ENCODE data around the gene FGF11. TPM values are rescaled to one million over a fixed set of nuclear protein-coding genes. Genes with fewer than 3 reads are reported as not detected.

FGF11 gene
- total RNA-seq, 1 donor from 2014 or later, result 1.5 TPM

GRCh38 chr17:7411427-7411750, 27.9 kb upstream of the FGF11 start:
- Histone ChIP-seq H3K36me3 (ENCODE audit: control insufficient read depth, insufficient read depth, low read length) (no peaks in the 10 kb centered on the region), H3K4me3 (ENCODE audit: low read depth, low read length) (no peak overlapping the region), H3K27me3 (ENCODE audit: control insufficient read depth, insufficient read depth, low read length) (no peaks in the 10 kb centered on the region)
- DNase-seq (ENCODE audit: low read depth), result no peak
- TF ChIP-seq CTCF (IDR thresholded peaks at IDR 0.05; ENCODE audit: insufficient read depth, low read length, poor library complexity, severe bottlenecking), result no peak

DNA sequence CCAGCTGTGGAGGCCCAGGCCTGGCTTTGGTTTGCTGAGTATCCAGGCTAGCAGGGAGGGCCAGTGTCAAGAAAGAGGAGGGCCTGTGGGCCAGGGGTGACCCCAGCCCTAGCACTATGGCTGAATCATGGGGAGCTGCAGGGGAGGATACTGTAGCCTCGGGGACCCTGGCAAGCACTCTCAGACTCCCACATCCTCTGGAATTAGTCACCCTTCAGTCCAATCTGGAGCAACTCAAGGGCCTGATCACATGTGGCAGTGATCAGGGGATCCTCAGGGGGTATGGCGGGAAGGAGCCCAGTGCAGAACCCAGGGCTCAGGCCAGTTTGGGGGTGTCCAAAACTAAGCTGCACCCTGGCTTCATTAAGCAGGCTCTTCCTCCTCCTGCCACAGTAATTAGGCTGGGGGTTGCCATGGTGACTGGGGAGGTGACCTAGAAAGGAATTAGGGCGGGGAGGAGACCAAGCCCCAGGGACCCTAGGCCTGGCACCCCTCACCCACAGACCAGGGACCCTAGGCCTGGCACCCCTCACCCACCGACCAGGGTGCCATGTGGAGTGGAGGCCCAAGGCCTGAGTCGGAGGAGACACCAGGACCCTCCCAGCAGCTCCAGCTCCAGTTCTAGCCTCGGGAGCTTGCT, 25.8 kb upstream of the FGF11 start:
- DNase-seq (ENCODE audit: low read depth), result no peak
- Histone ChIP-seq H3K36me3 (ENCODE audit: control insufficient read depth, insufficient read depth, low read length) (no peaks in the 10 kb centered on the region), H3K27me3 (ENCODE audit: control insufficient read depth, insufficient read depth, low read length) (no peaks in the 10 kb centered on the region), H3K4me3 (ENCODE audit: low read depth, low read length) (no peak overlapping the region)
- TF ChIP-seq CTCF (IDR thresholded peaks at IDR 0.05; ENCODE audit: insufficient read depth, low read length, poor library complexity, severe bottlenecking), result no peak

GRCh38 chr17:7414837-7415236, 24.5 kb upstream of the FGF11 start:
- DNase-seq (ENCODE audit: low read depth), result no peak

DNA sequence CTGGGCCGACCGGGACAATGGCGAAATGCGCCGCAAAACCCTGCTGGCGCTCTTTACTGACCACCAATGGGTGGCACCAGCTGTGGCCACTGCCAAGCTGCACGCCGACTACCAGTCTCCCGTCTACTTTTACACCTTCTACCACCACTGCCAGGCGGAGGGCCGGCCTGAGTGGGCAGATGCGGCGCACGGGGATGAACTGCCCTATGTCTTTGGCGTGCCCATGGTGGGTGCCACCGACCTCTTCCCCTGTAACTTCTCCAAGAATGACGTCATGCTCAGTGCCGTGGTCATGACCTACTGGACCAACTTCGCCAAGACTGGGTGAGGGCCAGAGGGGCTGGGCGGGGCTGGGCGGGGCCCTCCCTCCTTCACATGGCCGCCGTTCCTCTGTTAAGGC, 23.5 kb upstream of the FGF11 start:
- no peak for TF ChIP-seq CTCF (IDR thresholded peaks at IDR 0.05; ENCODE audit: insufficient read depth, low read length, poor library complexity, severe bottlenecking)

More at GRCh38 chr17:7414837-7415236, 24.5 kb upstream of the FGF11 start:
- H3K27me3 ChIP-seq (ENCODE audit: control insufficient read depth, insufficient read depth, low read length), result no peaks in the 10 kb centered on the region
- H3K4me3 ChIP-seq (ENCODE audit: low read depth, low read length), result no peak overlapping the region
- no peak for TF ChIP-seq CTCF (IDR thresholded peaks at IDR 0.05; ENCODE audit: insufficient read depth, low read length, poor library complexity, severe bottlenecking)
- no peaks in the 10 kb centered on the region for H3K36me3 ChIP-seq (ENCODE audit: control insufficient read depth, insufficient read depth, low read length)

GRCh38 chr17:7416323-7416722, 23.0 kb upstream of the FGF11 start:
- Histone ChIP-seq H3K27me3 (ENCODE audit: control insufficient read depth, insufficient read depth, low read length) (no peaks in the 10 kb centered on the region), H3K36me3 (ENCODE audit: control insufficient read depth, insufficient read depth, low read length) (no peaks in the 10 kb centered on the region), H3K4me3 (ENCODE audit: low read depth, low read length) (no peak overlapping the region)
- DNase-seq (ENCODE audit: low read depth), result no peak
- TF ChIP-seq CTCF (IDR thresholded peaks at IDR 0.05; ENCODE audit: insufficient read depth, low read length, poor library complexity, severe bottlenecking), result no peak

More for the DNA sequence above, 23.5 kb upstream of the FGF11 start:
- Histone ChIP-seq H3K4me3 (ENCODE audit: low read depth, low read length) (no peak overlapping the region), H3K27me3 (ENCODE audit: control insufficient read depth, insufficient read depth, low read length) (no peaks in the 10 kb centered on the region), H3K36me3 (ENCODE audit: control insufficient read depth, insufficient read depth, low read length) (no peaks in the 10 kb centered on the region)
- DNase-seq (ENCODE audit: low read depth), result no peak

- no peaks in the 10 kb centered on the region for H3K36me3 ChIP-seq (ENCODE audit: control insufficient read depth, insufficient read depth, low read length)
- no peak for TF ChIP-seq CTCF (IDR thresholded peaks at IDR 0.05; ENCODE audit: insufficient read depth, low read length, poor library complexity, severe bottlenecking)
- DNase-seq (ENCODE audit: low read depth), result no peak
- H3K27me3 ChIP-seq (ENCODE audit: control insufficient read depth, insufficient read depth, low read length), result no peaks in the 10 kb centered on the region
- no peak overlapping the region for H3K4me3 ChIP-seq (ENCODE audit: low read depth, low read length)
Measured at GRCh38 chr17:7417056-7417655, 22.2 kb upstream of the FGF11 start.

All from kidney epithelial cell (primary cell).